Chondrocyte (in vitro differentiated cells): Measurements from ENCODE around the gene PTCHD1. TPM values are rescaled to one million over a fixed set of nuclear protein-coding genes. Genes with fewer than 3 reads are reported as not detected.

Experiments used
- DNase-seq: peaks from one replicate; pipeline ENCODE4 v3.0.0; 2021; ENCODE audit warnings: mixed read lengths, low spot score
- H3K27ac Mint-ChIP-seq: one replicate; pipeline ENCODE4 v1.8.0; 2021; ENCODE audit warnings: mild to moderate bottlenecking, moderate library complexity, mixed read lengths; ENCODE audit not compliant: unreplicated experiment
- H3K27me3 Mint-ChIP-seq: 2 replicates; pipeline ENCODE4 v1.8.0; 2021; ENCODE audit warnings: low read depth, mixed read lengths
- H3K36me3 Mint-ChIP-seq: 2 replicates; pipeline ENCODE4 v1.8.0; 2021; ENCODE audit warnings: low read depth, mixed read lengths
- H3K4me1 Mint-ChIP-seq: 2 replicates; pipeline ENCODE4 v1.8.0; 2021; ENCODE audit warnings: low read depth, mild to moderate bottlenecking, mixed read lengths
- H3K4me3 Mint-ChIP-seq: one replicate; pipeline ENCODE4 v1.8.0; 2021; ENCODE audit warnings: mild to moderate bottlenecking, moderate library complexity, mixed read lengths; ENCODE audit not compliant: unreplicated experiment
- H3K9me3 Mint-ChIP-seq: 2 replicates; pipeline ENCODE4 v1.8.0; 2021; ENCODE audit warnings: low read depth, mixed read lengths
- CTCF ChIP-seq: fragments of 200-600 bp; sonication (generic); IDR thresholded peaks from 2 replicates; pipeline ENCODE4 v1.5.0; 2021; ENCODE audit warnings: antibody characterized with exemption, mild to moderate bottlenecking, moderate library complexity
- total RNA-seq: library from RNA; stranded (reverse); gene quantifications from 3 replicates; pipeline ENCODE4 v1.2.1, GENCODE V29; 2021

The PTCHD1 gene
- total RNA-seq, 1 donor from 2014 or later: 0.82 TPM

GRCh38 chrX:23373129-23373804 is 38.6 kb downstream of the PTCHD1 start:
- H3K36me3 Mint-ChIP-seq: no peaks in the 10 kb centered on the region
- TF ChIP-seq CTCF: no peak
- H3K27me3 Mint-ChIP-seq: peaks cover 28% of the 10 kb centered on the region

GRCh38 chrX:23374291-23374690 is 39.6 kb downstream of the PTCHD1 start:
- no peak overlapping the region for H3K4me3 Mint-ChIP-seq
- peaks cover 21% of the 10 kb centered on the region for H3K27me3 Mint-ChIP-seq
- DNase-seq: no peak
- H3K4me1 Mint-ChIP-seq: peaks cover 26% of the 10 kb centered on the region
- no peak overlapping the region for H3K27ac Mint-ChIP-seq
- H3K36me3 Mint-ChIP-seq: no peaks in the 10 kb centered on the region
- TF ChIP-seq CTCF: no peak
- no peaks in the 10 kb centered on the region for H3K9me3 Mint-ChIP-seq

More at GRCh38 chrX:23373129-23373804, 38.6 kb downstream of the PTCHD1 start:
- peak overlapping the region; percentile 65 for H3K27ac Mint-ChIP-seq
- no peak overlapping the region for H3K4me3 Mint-ChIP-seq
- H3K4me1 Mint-ChIP-seq: peaks cover 26% of the 10 kb centered on the region
- H3K9me3 Mint-ChIP-seq: no peaks in the 10 kb centered on the region
- DNase-seq: no peak

- peaks cover 15% of the 10 kb centered on the region for H3K27me3 Mint-ChIP-seq
- H3K36me3 Mint-ChIP-seq: no peaks in the 10 kb centered on the region
- TF ChIP-seq CTCF: no peak
- H3K9me3 Mint-ChIP-seq: no peaks in the 10 kb centered on the region
- H3K27ac Mint-ChIP-seq: no peak overlapping the region
- no peak overlapping the region for H3K4me3 Mint-ChIP-seq
- peaks cover 26% of the 10 kb centered on the region for H3K4me1 Mint-ChIP-seq
- DNase-seq: no peak
These were observed 41.9 kb downstream of the PTCHD1 start for GRCh38 chrX:23376581-23376980.

GRCh38 chrX:23380581-23380980 is 45.9 kb downstream of the PTCHD1 start:
- H3K4me1 Mint-ChIP-seq: peaks cover 5% of the 10 kb centered on the region
- no peak overlapping the region for H3K27ac Mint-ChIP-seq
- peaks cover 9% of the 10 kb centered on the region for H3K27me3 Mint-ChIP-seq
- H3K4me3 Mint-ChIP-seq: no peak overlapping the region
- no peak for TF ChIP-seq CTCF
- no peaks in the 10 kb centered on the region for H3K9me3 Mint-ChIP-seq
- DNase-seq: no peak
- no peaks in the 10 kb centered on the region for H3K36me3 Mint-ChIP-seq

- Mint-ChIP-seq H3K36me3 (no peaks in the 10 kb centered on the region), H3K27me3 (peaks cover 9% of the 10 kb centered on the region), H3K4me3 (no peak overlapping the region), H3K9me3 (no peaks in the 10 kb centered on the region), H3K4me1 (peaks cover 5% of the 10 kb centered on the region), H3K27ac (no peak overlapping the region)
- no peak for DNase-seq
- TF ChIP-seq CTCF: no peak
These were observed 46.7 kb downstream of the PTCHD1 start for GRCh38 chrX:23381099-23382087.
